Measurements from ENCODE around the gene MEX3C.

The MEX3C gene

GRCh38 chr18:51196811-51197660 lies 445 bp downstream of the MEX3C start:
- TF ChIP-seq POLR2A (IDR thresholded peaks at IDR 0.05; ENCODE audit: extremely low read depth, insufficient read length), result peak; percentile 17
- TF ChIP-seq MYC (IDR thresholded peaks at IDR 0.05; ENCODE audit: low read depth, low read length), result no peak
- DNase-seq (ENCODE audit: low read depth), result peak; percentile 76

GRCh38 chr18:51196118-51196810 lies 1.2 kb downstream of the MEX3C start:
- no peak for TF ChIP-seq MYC (IDR thresholded peaks at IDR 0.05; ENCODE audit: low read depth, low read length)
- no peak for TF ChIP-seq CTCF (IDR thresholded peaks at IDR 0.05; ENCODE audit: low read depth, low read length)
- no peak for TF ChIP-seq MAX (IDR thresholded peaks at IDR 0.05; ENCODE audit: low read depth, low read length)
- TF ChIP-seq POLR2A (IDR thresholded peaks at IDR 0.05; ENCODE audit: extremely low read depth, insufficient read length), result no peak
- DNase-seq (ENCODE audit: low read depth), result peak; percentile 48
- H3K4me3 ChIP-seq (ENCODE audit: low read depth, low read length), result peak overlapping the region; percentile 80

More at GRCh38 chr18:51196811-51197660, 445 bp downstream of the MEX3C start:
- H3K4me3 ChIP-seq (ENCODE audit: low read depth, low read length), result peak overlapping the region; percentile 80

GRCh38 chr18:51195451-51196117 lies 1.9 kb downstream of the MEX3C start:
- peak; percentile 61 for DNase-seq (ENCODE audit: low read depth)
- H3K4me3 ChIP-seq (ENCODE audit: low read depth, low read length), result peak overlapping the region; percentile 80
- 0 out of 2 replicates have a peak, but pooled peaks have one; percentile 16 for TF ChIP-seq MYC (IDR thresholded peaks at IDR 0.05; ENCODE audit: low read depth, low read length)
- peak; percentile 28; the same call in 1 of the 2 replicates for TF ChIP-seq MAX (IDR thresholded peaks at IDR 0.05; ENCODE audit: low read depth, low read length)
- no peak for TF ChIP-seq CTCF (IDR thresholded peaks at IDR 0.05; ENCODE audit: low read depth, low read length)

GRCh38 chr18:51195086-51195450 lies 2.4 kb downstream of the MEX3C start:
- TF ChIP-seq MAX (IDR thresholded peaks at IDR 0.05; ENCODE audit: low read depth, low read length) (no peak), POLR2A (IDR thresholded peaks at IDR 0.05; ENCODE audit: extremely low read depth, insufficient read length) (no peak), MYC (IDR thresholded peaks at IDR 0.05; ENCODE audit: low read depth, low read length) (no peak), CTCF (IDR thresholded peaks at IDR 0.05; ENCODE audit: low read depth, low read length) (no peak)
- H3K4me3 ChIP-seq (ENCODE audit: low read depth, low read length), result peak overlapping the region; percentile 80
- DNase-seq (ENCODE audit: low read depth), result no peak

GRCh38 chr18:51194604-51195003 lies 2.9 kb downstream of the MEX3C start:
- peak; percentile 16 for DNase-seq (ENCODE audit: low read depth)
- peak overlapping the region; percentile 80 for H3K4me3 ChIP-seq (ENCODE audit: low read depth, low read length)
- TF ChIP-seq MAX (IDR thresholded peaks at IDR 0.05; ENCODE audit: low read depth, low read length) (no peak), CTCF (IDR thresholded peaks at IDR 0.05; ENCODE audit: low read depth, low read length) (no peak), POLR2A (IDR thresholded peaks at IDR 0.05; ENCODE audit: extremely low read depth, insufficient read length) (no peak), MYC (IDR thresholded peaks at IDR 0.05; ENCODE audit: low read depth, low read length) (no peak)
